ENCODE results near the gene EFCC1. TPM values are rescaled to one million over a fixed set of nuclear protein-coding genes. Genes with fewer than 3 reads are reported as not detected.
A peak's percentile ranks its signal among the peaks of the same experiment; 100 is the strongest.

The EFCC1 gene
- total RNA-seq, 2 experiments from 2014 or later = not detected

GRCh38 chr3:129056451-129057173 is 55.5 kb downstream of the EFCC1 start:
- ChIA-PET CTCF (ENCODE audit: unreplicated experiment) (no interaction called here), POLR2A (no interaction called here)
- intact Hi-C loops (cut with micrococcal nuclease; ENCODE audit: unreplicated experiment) = no loop called here
- no peak overlapping the region for H3K4me2 ChIP-seq (ENCODE audit: low read length)
- H3K9me3 ChIP-seq (ENCODE audit: low read length) = no peaks in the 10 kb centered on the region
- H2AFZ ChIP-seq (ENCODE audit: low read length) = no peak overlapping the region
- H4K20me1 ChIP-seq (ENCODE audit: insufficient read depth, low read length) = no peaks in the 10 kb centered on the region
- no peak overlapping the region for H3K27ac ChIP-seq (ENCODE audit: low read depth, low read length, poor library complexity, severe bottlenecking)
- H3K4me3 ChIP-seq (ENCODE audit: low read depth, low read length, poor library complexity, severe bottlenecking) = no peak overlapping the region
- no TSS peak for BruUV-seq (replicated peaks)
- no peaks in the 10 kb centered on the region for H3K9me2 ChIP-seq (ENCODE audit: insufficient read depth, low read length)
- H3K4me1 ChIP-seq (ENCODE audit: insufficient read depth, low read length, poor library complexity, severe bottlenecking) = peaks cover 24% of the 10 kb centered on the region
- H3K79me2 ChIP-seq (ENCODE audit: insufficient read depth, low read depth, low read length) = no peaks in the 10 kb centered on the region
- TF ChIP-seq CTCF (conservative IDR thresholded peaks at IDR 0.05; ENCODE audit: low read length) (no peak), EZH2phosphoT487 (IDR thresholded peaks at IDR 0.05; ENCODE audit: borderline replicate concordance, low read depth, low read length) (no peak)
- DNase-seq (ENCODE audit: low spot score) = no peak
- H3K36me3 ChIP-seq (ENCODE audit: insufficient read depth, low read length) = no peaks in the 10 kb centered on the region

- no TSS peak for BruUV-seq (replicated peaks)
- Histone ChIP-seq H4K20me1 (ENCODE audit: insufficient read depth, low read length) (no peaks in the 10 kb centered on the region), H2AFZ (ENCODE audit: low read length) (no peak overlapping the region), H3K79me2 (ENCODE audit: insufficient read depth, low read depth, low read length) (no peaks in the 10 kb centered on the region), H3K4me2 (ENCODE audit: low read length) (no peak overlapping the region), H3K36me3 (ENCODE audit: insufficient read depth, low read length) (no peaks in the 10 kb centered on the region), H3K4me1 (ENCODE audit: insufficient read depth, low read length, poor library complexity, severe bottlenecking) (peaks cover 24% of the 10 kb centered on the region), H3K9me2 (ENCODE audit: insufficient read depth, low read length) (no peaks in the 10 kb centered on the region), H3K4me3 (ENCODE audit: low read depth, low read length, poor library complexity, severe bottlenecking) (no peak overlapping the region), H3K27ac (ENCODE audit: low read depth, low read length, poor library complexity, severe bottlenecking) (no peak overlapping the region), H3K9me3 (ENCODE audit: low read length) (no peaks in the 10 kb centered on the region)
- intact Hi-C loops (cut with micrococcal nuclease; ENCODE audit: unreplicated experiment) = no loop called here
- POLR2A ChIA-PET = no interaction called here
- no peak for DNase-seq (ENCODE audit: low spot score)
- TF ChIP-seq EZH2phosphoT487 (IDR thresholded peaks at IDR 0.05; ENCODE audit: borderline replicate concordance, low read depth, low read length) (no peak), CTCF (conservative IDR thresholded peaks at IDR 0.05; ENCODE audit: low read length) (no peak)
- CTCF ChIA-PET (ENCODE audit: unreplicated experiment) = no interaction called here
Observed at GRCh38 chr3:129057249-129057648, 56.1 kb downstream of the EFCC1 start.

- BruUV-seq (replicated peaks) = no TSS peak
- Histone ChIP-seq H2AFZ (ENCODE audit: low read length) (peak overlapping the region; percentile 39; the same call in 1 of the 2 replicates), H3K4me3 (ENCODE audit: low read depth, low read length, poor library complexity, severe bottlenecking) (no peak overlapping the region), H4K20me1 (ENCODE audit: insufficient read depth, low read length) (no peaks in the 10 kb centered on the region), H3K4me2 (ENCODE audit: low read length) (peak overlapping the region; percentile 29; the same call in 1 of the 2 replicates), H3K79me2 (ENCODE audit: insufficient read depth, low read depth, low read length) (no peaks in the 10 kb centered on the region), H3K4me1 (ENCODE audit: insufficient read depth, low read length, poor library complexity, severe bottlenecking) (peaks cover 19% of the 10 kb centered on the region), H3K36me3 (ENCODE audit: insufficient read depth, low read length) (no peaks in the 10 kb centered on the region), H3K9me2 (ENCODE audit: insufficient read depth, low read length) (no peaks in the 10 kb centered on the region), H3K9me3 (ENCODE audit: low read length) (no peaks in the 10 kb centered on the region), H3K27ac (ENCODE audit: low read depth, low read length, poor library complexity, severe bottlenecking) (no peak overlapping the region)
- TF ChIP-seq EZH2phosphoT487 (IDR thresholded peaks at IDR 0.05; ENCODE audit: borderline replicate concordance, low read depth, low read length) (no peak), CTCF (conservative IDR thresholded peaks at IDR 0.05; ENCODE audit: low read length) (no peak)
- peak; percentile 25 for DNase-seq (ENCODE audit: low spot score)
- ChIA-PET CTCF (ENCODE audit: unreplicated experiment) (no interaction called here), POLR2A (interaction anchor here (0.6 kb wide), 1 partner anchor 166 kb away, joined by 6 read pairs; no protein-coding TSS in a partner anchor)
- intact Hi-C loops (cut with micrococcal nuclease; ENCODE audit: unreplicated experiment) = no loop called here
Observed at GRCh38 chr3:129058441-129059200, 57.5 kb downstream of the EFCC1 start.

Measured in OCI-LY7 (cell line).